ENCODE measurements around the gene ARSD. TPM values are rescaled to one million over a fixed set of nuclear protein-coding genes. Genes with fewer than 3 reads are reported as not detected.

The ARSD gene
- polyA plus RNA-seq, 3 donors = 19.2 to 28.6 (median 19.7) TPM

DNA sequence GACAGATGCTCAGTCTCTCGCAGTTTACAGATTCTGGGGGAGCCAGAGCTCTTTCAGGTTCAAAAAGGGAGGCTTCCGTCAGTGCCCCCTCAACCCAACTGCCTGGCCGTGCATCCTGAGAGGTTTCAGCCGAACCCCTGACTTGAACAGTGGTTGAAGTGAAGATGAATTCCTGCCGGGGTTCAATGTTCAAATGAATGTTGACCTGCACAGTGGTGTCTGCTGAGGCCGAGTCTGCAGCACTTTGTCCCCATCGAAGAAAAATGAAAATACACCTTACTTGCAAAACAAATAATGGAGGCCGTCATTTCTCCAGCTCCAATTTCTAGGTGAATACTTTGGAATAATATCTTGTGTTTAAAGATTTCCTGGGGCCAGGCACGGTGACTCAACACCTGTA is 66.7 kb downstream of the ARSD start:
- DNase-seq = no peak
- Mint-ChIP-seq H3K27me3 (ENCODE audit: low read depth in 3 of 3) (peaks cover 0 to 9% (median 1%) of the 10 kb centered on the region in 3 donors), H3K36me3 (no peaks in the 10 kb centered on the region), H3K9me3 (peaks cover 0 to 4% (median 0%) of the 10 kb centered on the region in 7 donors), H3K27ac (no peak overlapping the region), H3K4me3 (no peak overlapping the region), H3K4me1 (no peaks in the 10 kb centered on the region)
- Histone ChIP-seq H3K4me1 (ENCODE audit: control insufficient read depth in 1 of 2, insufficient read depth in 2 of 2, low read length in 2 of 2) (no peaks in the 10 kb centered on the region), H2AFZ (ENCODE audit: insufficient read depth, low read depth, low read length, poor library complexity, severe bottlenecking) (no peak overlapping the region), H3K27me3 (ENCODE audit: control insufficient read depth in 2 of 2, insufficient read depth in 2 of 2, low read length in 2 of 2) (no peaks in the 10 kb centered on the region), H3K9me3 (replicated peaks in 1 of 2; ENCODE audit: control insufficient read depth in 1 of 2, insufficient read depth in 1 of 2, low read length in 2 of 2) (no peaks in the 10 kb centered on the region), H3K27ac (ENCODE audit: low read depth in 1 of 2, low read length in 2 of 2) (no peak overlapping the region), H3K36me3 (replicated peaks in 1 of 2; ENCODE audit: control insufficient read depth in 1 of 2, insufficient read depth in 2 of 2, low read length in 2 of 2) (no peaks in the 10 kb centered on the region), H3K4me3 (replicated peaks in 1 of 3; ENCODE audit: low read depth in 2 of 3, low read length in 3 of 3) (no peak overlapping the region), H3K4me2 (replicated peaks; ENCODE audit: extremely low read depth, low read length, poor library complexity, severe bottlenecking) (no peak overlapping the region), H3K9ac (ENCODE audit: insufficient read depth, low read length, poor library complexity, severe bottlenecking) (no peak overlapping the region), H4K20me1 (ENCODE audit: insufficient read depth, low read length) (no peaks in the 10 kb centered on the region), H3K79me2 (ENCODE audit: insufficient read depth, low read length) (no peaks in the 10 kb centered on the region)
- intact Hi-C loops (cut with micrococcal nuclease) = no loop called here
- TF ChIP-seq CTCF (IDR thresholded peaks at IDR 0.05) = no peak
- 100% methylated on average over 1 of the region's 9 CpGs for WGBS (ENCODE audit: insufficient coverage)

- Histone ChIP-seq H3K4me1 (ENCODE audit: control insufficient read depth in 1 of 2, insufficient read depth in 2 of 2, low read length in 2 of 2) (no peaks in the 10 kb centered on the region), H3K27ac (ENCODE audit: low read depth in 1 of 2, low read length in 2 of 2) (no peak overlapping the region), H3K79me2 (ENCODE audit: insufficient read depth, low read length) (no peaks in the 10 kb centered on the region), H4K20me1 (ENCODE audit: insufficient read depth, low read length) (no peaks in the 10 kb centered on the region), H3K4me3 (replicated peaks in 1 of 3; ENCODE audit: low read depth in 2 of 3, low read length in 3 of 3) (no peak overlapping the region), H3K27me3 (ENCODE audit: control insufficient read depth in 2 of 2, insufficient read depth in 2 of 2, low read length in 2 of 2) (no peaks in the 10 kb centered on the region), H3K9ac (ENCODE audit: insufficient read depth, low read length, poor library complexity, severe bottlenecking) (no peak overlapping the region), H3K4me2 (replicated peaks; ENCODE audit: extremely low read depth, low read length, poor library complexity, severe bottlenecking) (no peak overlapping the region), H3K36me3 (replicated peaks in 1 of 2; ENCODE audit: control insufficient read depth in 1 of 2, insufficient read depth in 2 of 2, low read length in 2 of 2) (no peaks in the 10 kb centered on the region), H3K9me3 (replicated peaks in 1 of 2; ENCODE audit: control insufficient read depth in 1 of 2, insufficient read depth in 1 of 2, low read length in 2 of 2) (no peaks in the 10 kb centered on the region), H2AFZ (ENCODE audit: insufficient read depth, low read depth, low read length, poor library complexity, severe bottlenecking) (no peak overlapping the region)
- no peaks in the 10 kb centered on the region for H3K4me1 Mint-ChIP-seq
- peaks cover 0 to 2% (median 0%) of the 10 kb centered on the region in 3 donors for H3K27me3 Mint-ChIP-seq (ENCODE audit: low read depth in 3 of 3)
- intact Hi-C loops (cut with micrococcal nuclease) = no loop called here
- H3K9me3 Mint-ChIP-seq = peaks cover 0 to 2% (median 0%) of the 10 kb centered on the region in 7 donors
- no peak overlapping the region for H3K27ac Mint-ChIP-seq
- WGBS (ENCODE audit: insufficient coverage) = no CpG with 5 or more reads among the region's 1 CpG
- no peaks in the 10 kb centered on the region for H3K36me3 Mint-ChIP-seq
- no peak for DNase-seq
- no peak for TF ChIP-seq CTCF (IDR thresholded peaks at IDR 0.05)
- no peak overlapping the region for H3K4me3 Mint-ChIP-seq
These were observed 69.8 kb downstream of the ARSD start for GRCh38 chrX:2859197-2859797.
